GM10248 (cell line): Measurements from ENCODE around the gene ESR2.
"Not testable (repeated sequence)": the region's sequence is repeated elsewhere in the genome, so short reads cannot be mapped to it uniquely, and the experiment has no call there.

ENCODE experiments used
- CTCF ChIA-PET: fragments of 300-600 bp; sonication (Branson Sonifier 250); formaldehyde crosslinking; extraction: SDS; loops from one replicate; lab custom pipeline; 2021; ENCODE audit warnings: antibody characterized with exemption; lab: Yijun Ruan, JAX
- POLR2A ChIA-PET: fragments of 350-650 bp; sonication (Branson Sonifier 250); formaldehyde crosslinking; extraction: SDS; loops from one replicate; lab custom pipeline; 2020; ENCODE audit warnings: antibody characterized with exemption; lab: Yijun Ruan, JAX
- DNase-seq: peaks from one replicate; pipeline ENCODE4 v3.0.0; 2012; ENCODE audit errors: extremely low spot score
- CTCF ChIP-seq: IDR thresholded peaks from 2 replicates; pipeline ENCODE4 v1.5.1; 2012; ENCODE audit warnings: mild to moderate bottlenecking, low read depth; ENCODE audit errors: extremely low read depth, missing control alignments, control extremely low read depth

ESR2 gene

GRCh38 chr14:64185184-64185583 lies 109.0 kb downstream of the ESR2 start:
- DNase-seq: no peak
- POLR2A ChIA-PET: no interaction called here
- no peak for TF ChIP-seq CTCF
- CTCF ChIA-PET: no interaction called here

- CTCF ChIA-PET: interaction anchor here (0.9 to 1.3 kb wide), 2 partner anchors 8 to 42 kb away, joined by 3 to 4 read pairs; no protein-coding TSS in a partner anchor
- POLR2A ChIA-PET: no interaction called here
- TF ChIP-seq CTCF: no peak
- DNase-seq: no peak
These were observed 110.0 kb downstream of the ESR2 start for GRCh38 chr14:64184103-64184729.

- POLR2A ChIA-PET, CTCF ChIA-PET, DNase-seq: not testable (repeated sequence)
These were observed 111.3 kb downstream of the ESR2 start for GRCh38 chr14:64182908-64183307.

GRCh38 chr14:64178814-64179213 lies 115.4 kb downstream of the ESR2 start:
- DNase-seq: no peak
- CTCF ChIA-PET: interaction anchor here (1.0 to 2.6 kb wide), 3 partner anchors 11 to 25 kb away, joined by 3 to 10 read pairs (median 4); no protein-coding TSS in a partner anchor
- POLR2A ChIA-PET: no interaction called here
- no peak for TF ChIP-seq CTCF

- no peak for TF ChIP-seq CTCF
- no peak for DNase-seq
- ChIA-PET CTCF (no interaction called here), POLR2A (no interaction called here)
These were observed 117.8 kb downstream of the ESR2 start for GRCh38 chr14:64176330-64176729.

- TF ChIP-seq CTCF: no peak
- ChIA-PET POLR2A (no interaction called here), CTCF (interaction anchor here (0.9 to 2.9 kb wide), 5 partner anchors 10 to 129 kb away, joined by 3 to 12 read pairs (median 4); no protein-coding TSS in a partner anchor)
- DNase-seq: no peak
These were observed 119.0 kb downstream of the ESR2 start for GRCh38 chr14:64174922-64175782.
